ENCODE measurements around the gene SNTG2.

DNA sequence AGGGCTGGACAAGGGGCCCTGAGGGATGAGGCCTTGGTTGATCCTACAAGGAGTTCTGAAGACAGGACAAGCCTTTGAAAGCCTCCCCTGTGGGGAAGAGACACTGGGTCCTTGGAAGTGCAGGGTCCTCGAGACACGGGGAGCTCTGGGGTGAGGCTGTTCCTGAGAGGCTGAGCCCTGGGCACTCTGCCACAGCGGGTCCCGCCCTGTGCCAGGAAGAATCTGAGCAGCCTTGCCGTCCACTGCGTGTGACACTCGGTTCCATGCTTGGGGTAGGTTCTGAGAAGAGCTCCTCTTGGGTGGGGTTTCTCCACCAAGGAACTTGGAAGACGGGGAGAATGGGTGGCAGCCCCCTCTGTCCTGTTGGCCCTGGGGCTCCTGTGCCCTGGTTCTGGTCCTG, 13.9 kb downstream of the SNTG2 start:
- TF ChIP-seq CTCF (IDR thresholded peaks at IDR 0.05; ENCODE audit: low read depth, low read length, poor library complexity, severe bottlenecking) (no peak), EZH2phosphoT487 (IDR thresholded peaks at IDR 0.05; ENCODE audit: borderline replicate concordance, low read length) (no peak)

Data from DOHH2 (cell line).